ENCODE data around the gene TBX2.

GRCh38 chr17:61404663-61404912 lies 4.9 kb downstream of the TBX2 start:
- no peak for TF ChIP-seq CTCF (conservative IDR thresholded peaks at IDR 0.05; ENCODE audit: low read depth, low read length)
- peak; percentile 96 for TF ChIP-seq EZH2 (IDR thresholded peaks at IDR 0.05; ENCODE audit: borderline replicate concordance, low read depth, low read length, poor library complexity, severe bottlenecking)

Data from A673 (cell line).